ENCODE measurements around the gene ATG16L1.

- TF ChIP-seq POLR2A (IDR thresholded peaks at IDR 0.05) (no peak), CTCF (IDR thresholded peaks at IDR 0.05) (no peak)
Observed at GRCh38 chr2:233331536-233331935, 80.1 kb downstream of the ATG16L1 start.

All from prostate gland (tissue), 2 donors.